Uterus (tissue), 2 donors: ENCODE results near the gene SVEP1.

Source experiments
- CTCF ChIP-seq, 4 experiments: fragments of 200-600 bp in 2 of 4; fragments of 450-650 bp in 2 of 4; sonication (generic) in 2 of 4; IDR thresholded peaks; one replicate each; pipeline ENCODE4 v1.5.1; 2016 to 2019; ENCODE audit warnings: antibody characterized with exemption in 4 of 4, mild to moderate bottlenecking in 2 of 4, moderate library complexity in 1 of 4
- POLR2A ChIP-seq, 2 donors: fragments of 450-650 bp; IDR thresholded peaks; one replicate each; pipeline ENCODE4 v1.6.1; 2016; ENCODE audit warnings: antibody characterized with exemption in 2 of 2, mild to moderate bottlenecking in 1 of 2, moderate library complexity in 1 of 2

- no peak for TF ChIP-seq CTCF (IDR thresholded peaks at IDR 0.05)
- TF ChIP-seq POLR2A (IDR thresholded peaks at IDR 0.05) = no peak
Observed at GRCh38 chr9:110440796-110441195, 138.7 kb downstream of the SVEP1 start.
